Smooth muscle cell (in vitro differentiated cells): Measurements from ENCODE around the gene FGR. TPM values are rescaled to one million over a fixed set of nuclear protein-coding genes. Genes with fewer than 3 reads are reported as not detected.

Experiments used
- DNase-seq: peaks from one replicate; lab custom pipeline; 2025; ENCODE audit not compliant: unreplicated experiment; lab: John Stamatoyannopoulos, UW
- H2AFZ ChIP-seq: fragments of 200-600 bp; sonication (generic); 2 replicates; pipeline ENCODE4 v1.6.0; 2016; ENCODE audit warnings: antibody characterized with exemption, low read depth, mild to moderate bottlenecking
- H3F3A ChIP-seq: fragments of 200-600 bp; sonication (generic); 2 replicates; pipeline ENCODE4 v1.6.0; 2017; ENCODE audit warnings: antibody characterized with exemption, low read depth
- H3K27ac ChIP-seq: fragments of 200-600 bp; sonication (generic); 2 replicates; pipeline ENCODE4 v1.5.1; 2016; ENCODE audit warnings: low read depth, mild to moderate bottlenecking
- H3K27me3 ChIP-seq: fragments of 200-600 bp; sonication (generic); 2 replicates; pipeline ENCODE4 v1.6.1; 2016; ENCODE audit warnings: low read depth, mild to moderate bottlenecking
- H3K36me3 ChIP-seq: fragments of 200-600 bp; sonication (generic); 2 replicates; pipeline ENCODE4 v1.5.1; 2016; ENCODE audit warnings: low read depth
- H3K4me1 ChIP-seq: fragments of 200-600 bp; sonication (generic); 2 replicates; pipeline ENCODE4 v1.5.1; 2016; ENCODE audit warnings: low read depth
- H3K4me2 ChIP-seq: fragments of 200-600 bp; sonication (generic); 2 replicates; pipeline ENCODE4 v1.6.0; 2016; ENCODE audit warnings: mild to moderate bottlenecking
- H3K4me3 ChIP-seq: fragments of 200-600 bp; sonication (generic); 2 replicates; pipeline ENCODE4 v1.5.1; 2016; ENCODE audit warnings: mild to moderate bottlenecking
- H3K79me2 ChIP-seq: fragments of 200-600 bp; sonication (generic); 2 replicates; pipeline ENCODE4 v1.6.0; 2016; ENCODE audit warnings: low read depth, mild to moderate bottlenecking
- H3K9ac ChIP-seq: fragments of 200-600 bp; sonication (generic); 2 replicates; pipeline ENCODE4 v1.6.0; 2016; ENCODE audit warnings: low read depth
- H3K9me3 ChIP-seq: fragments of 200-600 bp; sonication (generic); replicated peaks from 2 replicates; pipeline ENCODE4 v1.5.1; 2016; ENCODE audit warnings: low read depth
- H4K20me1 ChIP-seq: fragments of 200-600 bp; sonication (generic); 2 replicates; pipeline ENCODE4 v1.6.0; 2016; ENCODE audit warnings: low read depth
- CTCF ChIP-seq: fragments of 200-600 bp; sonication (generic); IDR thresholded peaks from 2 replicates; pipeline ENCODE4 v1.5.1; 2017; ENCODE audit warnings: borderline replicate concordance, mild to moderate bottlenecking, antibody characterized with exemption; ENCODE audit not compliant: insufficient read depth, poor library complexity, severe bottlenecking
- WGBS: methylation state at CpG from one replicate; pipeline ENCODE4 v1.1.7; 2016; ENCODE audit warnings: low lambda C conversion rate; 5-methylcytosine and 5-hydroxymethylcytosine counted together
- polyA plus RNA-seq: library from polyadenylated mRNA; unstranded; fragments of >200 nt; fragmentation: Nextera tagmentation; extraction: Ambion mirVana; gene quantifications from 2 replicates; pipeline ENCODE4 v1.2.1, GENCODE V29; 2016
- total RNA-seq: library from RNA; depleted of rRNA; stranded (reverse); fragments of >200 nt; gene quantifications from 2 replicates; pipeline ENCODE4 v1.2.3, GENCODE V29; 2014

Gene FGR
- total and polyA plus RNA-seq, 2 experiments from 2014 or later: 0.10 to 1.3 TPM

GRCh38 chr1:27599605-27600497, 35.1 kb downstream of the FGR start:
- peak overlapping the region; percentile 88 for H3K27ac ChIP-seq
- H4K20me1 ChIP-seq: peaks cover 80% of the 10 kb centered on the region
- peaks cover 82% of the 10 kb centered on the region for H3K79me2 ChIP-seq
- H3K9ac ChIP-seq: no peak overlapping the region
- no peaks in the 10 kb centered on the region for H3K9me3 ChIP-seq
- no peaks in the 10 kb centered on the region for H3K36me3 ChIP-seq
- no peak for TF ChIP-seq CTCF
- H3K4me3 ChIP-seq: no peak overlapping the region
- DNase-seq: no peak
- H3K4me1 ChIP-seq: peaks cover 80% of the 10 kb centered on the region
- peak overlapping the region; percentile 93 for H3K4me2 ChIP-seq
- H2AFZ ChIP-seq: no peak overlapping the region
- H3K27me3 ChIP-seq: no peaks in the 10 kb centered on the region
- H3F3A ChIP-seq: peaks cover 53% of the 10 kb centered on the region
- WGBS: 58% methylated on average over 9 of the region's 9 CpGs

GRCh38 chr1:27598902-27599528, 36.0 kb downstream of the FGR start:
- Histone ChIP-seq H3K36me3 (no peaks in the 10 kb centered on the region), H3K9ac (no peak overlapping the region), H4K20me1 (peaks cover 88% of the 10 kb centered on the region), H3K79me2 (peaks cover 91% of the 10 kb centered on the region), H3K9me3 (no peaks in the 10 kb centered on the region), H3K4me1 (peaks cover 83% of the 10 kb centered on the region), H3K27ac (peak overlapping the region; percentile 88), H3K4me3 (no peak overlapping the region), H2AFZ (no peak overlapping the region), H3K4me2 (peak overlapping the region; percentile 93), H3K27me3 (no peaks in the 10 kb centered on the region), H3F3A (peaks cover 53% of the 10 kb centered on the region)
- TF ChIP-seq CTCF: no peak
- WGBS: 0% methylated on average over 2 of the region's 6 CpGs
- DNase-seq: peak; percentile 58

- Histone ChIP-seq H3K4me1 (peaks cover 91% of the 10 kb centered on the region), H3K27ac (peak overlapping the region; percentile 88), H3K4me2 (peak overlapping the region; percentile 93), H3K9me3 (no peaks in the 10 kb centered on the region), H3F3A (peaks cover 53% of the 10 kb centered on the region), H2AFZ (no peak overlapping the region), H3K36me3 (no peaks in the 10 kb centered on the region), H3K4me3 (no peak overlapping the region), H3K9ac (peak overlapping the region; percentile 15), H3K79me2 (peaks cover 95% of the 10 kb centered on the region), H3K27me3 (no peaks in the 10 kb centered on the region), H4K20me1 (peaks cover 96% of the 10 kb centered on the region)
- no peak for DNase-seq
- WGBS: 24% methylated on average over 3 of the region's 3 CpGs
- TF ChIP-seq CTCF: no peak
Observed at GRCh38 chr1:27598295-27598687, 36.7 kb downstream of the FGR start.
